GM18858 (cell line): ENCODE measurements around the gene PKD1.

Experiments
- ATAC-seq: cut with Tn5 transposase; IDR thresholded peaks from one replicate; pipeline ENCODE4 v1.9.1; 2021; ENCODE audit not compliant: unreplicated experiment

The PKD1 gene

GRCh38 chr16:2056077-2056476 is 79.6 kb downstream of the PKD1 start:
- ATAC-seq = no peak

- no peak for ATAC-seq
Observed at GRCh38 chr16:2054543-2055245, 81.0 kb downstream of the PKD1 start.

- no peak for ATAC-seq
Observed at GRCh38 chr16:2053897-2054296, 81.8 kb downstream of the PKD1 start.

- no peak for ATAC-seq
Observed at GRCh38 chr16:2053211-2053610, 82.5 kb downstream of the PKD1 start.

- no peak for ATAC-seq
Observed at GRCh38 chr16:2048116-2048543, 87.6 kb downstream of the PKD1 start.

- peak; percentile 77 for ATAC-seq
Observed at GRCh38 chr16:2047330-2048115, 88.2 kb downstream of the PKD1 start, which contains the start of the genes NTHL1 and TSC2. Gene NTHL1 (minus strand): TSS chr16:2047834. CDS start chr16:2047823, 11 bp downstream. Gene TSC2 (plus strand): TSS chr16:2047985. CDS start chr16:2048616, 631 bp downstream.

GRCh38 chr16:2046893-2047329 is 88.8 kb downstream of the PKD1 start:
- no peak for ATAC-seq

- no peak for ATAC-seq
Observed at GRCh38 chr16:2045965-2046892, 89.5 kb downstream of the PKD1 start.

- ATAC-seq = no peak
Observed at GRCh38 chr16:2044541-2044940, 91.2 kb downstream of the PKD1 start.

- ATAC-seq = no peak
Observed at GRCh38 chr16:2043667-2044451, 91.8 kb downstream of the PKD1 start.

GRCh38 chr16:2042986-2043666 is 92.6 kb downstream of the PKD1 start:
- no peak for ATAC-seq

GRCh38 chr16:2042171-2042985 is 93.3 kb downstream of the PKD1 start:
- no peak for ATAC-seq

- ATAC-seq = no peak
Observed at GRCh38 chr16:2040787-2041522, 94.7 kb downstream of the PKD1 start.

- no peak for ATAC-seq
Observed at GRCh38 chr16:2040041-2040786, 95.5 kb downstream of the PKD1 start.

- no peak for ATAC-seq
Observed at GRCh38 chr16:2039274-2040031, 96.2 kb downstream of the PKD1 start.
